ENCODE results near the gene TBC1D24.

The TBC1D24 gene

GRCh38 chr16:2450535-2450934, 24.4 kb upstream of the TBC1D24 start:
- DNase-seq (ENCODE audit: low read depth in 3 of 3): no peak

GRCh38 chr16:2450975-2451381, 23.9 kb upstream of the TBC1D24 start:
- DNase-seq (ENCODE audit: low read depth in 3 of 3): no peak

- no peak for DNase-seq (ENCODE audit: low read depth in 3 of 3)
Observed at GRCh38 chr16:2451851-2452320, 23.0 kb upstream of the TBC1D24 start.

GRCh38 chr16:2452650-2453049, 22.3 kb upstream of the TBC1D24 start:
- DNase-seq (ENCODE audit: low read depth in 3 of 3): no peak

GRCh38 chr16:2455081-2455845, 19.7 kb upstream of the TBC1D24 start:
- no peak for DNase-seq (ENCODE audit: low read depth in 3 of 3)

- no peak for DNase-seq (ENCODE audit: low read depth in 3 of 3)
Observed at GRCh38 chr16:2456551-2457153, 18.3 kb upstream of the TBC1D24 start.

GRCh38 chr16:2457267-2457666, 17.7 kb upstream of the TBC1D24 start:
- DNase-seq (ENCODE audit: low read depth in 3 of 3): no peak

- DNase-seq (ENCODE audit: low read depth in 3 of 3): no peak
Observed at GRCh38 chr16:2457946-2458345, 17.0 kb upstream of the TBC1D24 start.

- no peak for DNase-seq (ENCODE audit: low read depth in 3 of 3)
Observed at GRCh38 chr16:2458887-2459646, 15.9 kb upstream of the TBC1D24 start.

GRCh38 chr16:2459647-2460390, 15.1 kb upstream of the TBC1D24 start, which contains the start of gene TEDC2:
Gene TEDC2 (plus strand): TSS chr16:2460109. CDS start chr16:2460145, 36 bp downstream.
- DNase-seq (ENCODE audit: low read depth in 3 of 3): peak; percentile 93 to 96 (median 95)

GRCh38 chr16:2460391-2460713, 14.6 kb upstream of the TBC1D24 start:
- DNase-seq (ENCODE audit: low read depth in 3 of 3): no peak

GRCh38 chr16:2460916-2461315, 14.0 kb upstream of the TBC1D24 start:
- no peak for DNase-seq (ENCODE audit: low read depth in 3 of 3)

GRCh38 chr16:2462031-2462866, 12.7 kb upstream of the TBC1D24 start:
- DNase-seq (ENCODE audit: low read depth in 3 of 3): no peak

- DNase-seq (ENCODE audit: low read depth in 3 of 3): no peak
Observed at GRCh38 chr16:2464333-2464732, 10.6 kb upstream of the TBC1D24 start.

GRCh38 chr16:2465653-2466415, 9.1 kb upstream of the TBC1D24 start:
- DNase-seq (ENCODE audit: low read depth in 3 of 3): no peak

GRCh38 chr16:2466667-2467527, 8.0 kb upstream of the TBC1D24 start:
- no peak for DNase-seq (ENCODE audit: low read depth in 3 of 3)

- no peak for DNase-seq (ENCODE audit: low read depth in 3 of 3)
Observed at GRCh38 chr16:2467528-2468232, 7.2 kb upstream of the TBC1D24 start.

GRCh38 chr16:2468233-2468724, 6.6 kb upstream of the TBC1D24 start:
- no peak for DNase-seq (ENCODE audit: low read depth in 3 of 3)

Data from stimulated activated CD4-positive, alpha-beta T cell treated with anti-CD3 and anti-CD28 coated beads, TNF-alpha, amount 100 ng/mL, for 4 hours (primary cell).